OCI-LY7 (cell line): ENCODE data around the gene SEPTIN12. TPM values are rescaled to one million over a fixed set of nuclear protein-coding genes. Genes with fewer than 3 reads are reported as not detected.

ENCODE experiments used
- BruUV-seq: library from RNA; stranded (reverse); fragments of 400-500 nt; replicated peaks from 2 replicates; lab custom pipeline; 2021; lab: Mats Ljungman, UMichigan
- CTCF ChIA-PET: fragments of 300-600 bp; sonication (Branson Sonifier 250); formaldehyde crosslinking; loops from one replicate; lab custom pipeline; 2022; ENCODE audit warnings: antibody characterized with exemption; ENCODE audit not compliant: unreplicated experiment; lab: Charles Lee
- POLR2A ChIA-PET: fragments of 300-600 bp; sonication (Branson Sonifier 250); formaldehyde crosslinking; loops from one replicate; lab custom pipeline; 2022; ENCODE audit warnings: antibody characterized with exemption; lab: Charles Lee
- DNase-seq: peaks from one replicate; pipeline ENCODE4 v3.0.0-alpha.2; 2015; ENCODE audit warnings: low spot score
- H2AFZ ChIP-seq: fragments of 200-600 bp; sonication (generic), shearing (Covaris generic); 2 replicates; pipeline ENCODE4 v1.6.1; 2014; ENCODE audit warnings: mild to moderate bottlenecking, antibody characterized with exemption, low read length, moderate library complexity
- H3K27ac ChIP-seq: fragments of 200-600 bp; sonication (generic); 2 replicates; pipeline ENCODE4 v1.5.1; 2014; ENCODE audit warnings: mixed run types, low read depth, mild to moderate bottlenecking, moderate library complexity, low read length, inconsistent platforms; ENCODE audit not compliant: poor library complexity, severe bottlenecking
- H3K36me3 ChIP-seq: fragments of 200-600 bp; sonication (generic); 2 replicates; pipeline ENCODE4 v1.6.1; 2014; ENCODE audit warnings: mild to moderate bottlenecking, antibody characterized with exemption, low read length, moderate library complexity, mixed read lengths; ENCODE audit not compliant: insufficient read depth
- H3K4me1 ChIP-seq: fragments of 200-600 bp; sonication (generic); 2 replicates; pipeline ENCODE4 v1.5.1; 2014; ENCODE audit warnings: mild to moderate bottlenecking, low read length; ENCODE audit not compliant: insufficient read depth, poor library complexity, severe bottlenecking
- H3K4me2 ChIP-seq: fragments of 200-600 bp; sonication (generic); 2 replicates; pipeline ENCODE4 v1.6.1; 2014; ENCODE audit warnings: mild to moderate bottlenecking, low read length
- H3K4me3 ChIP-seq: fragments of 200-600 bp; sonication (generic); 2 replicates; pipeline ENCODE4 v1.5.1; 2014; ENCODE audit warnings: mild to moderate bottlenecking, low read depth, low read length; ENCODE audit not compliant: poor library complexity, severe bottlenecking
- H3K79me2 ChIP-seq: fragments of 200-600 bp; sonication (generic); 2 replicates; pipeline ENCODE4 v1.6.1; 2016; ENCODE audit warnings: low read depth, mild to moderate bottlenecking, low read length, moderate library complexity, mixed read lengths; ENCODE audit not compliant: insufficient read depth
- H3K9me2 ChIP-seq: fragments of 200-600 bp; sonication (generic); 2 replicates; pipeline ENCODE4 v1.6.1; 2016; ENCODE audit warnings: mild to moderate bottlenecking, low read length, mixed read lengths; ENCODE audit not compliant: insufficient read depth
- H3K9me3 ChIP-seq: fragments of 200-600 bp; sonication (generic); 2 replicates; pipeline ENCODE4 v1.6.1; 2014; ENCODE audit warnings: mild to moderate bottlenecking, mixed run types, low read length, mixed read lengths
- H4K20me1 ChIP-seq: fragments of 200-600 bp; sonication (generic); 2 replicates; pipeline ENCODE4 v1.6.1; 2014; ENCODE audit warnings: mild to moderate bottlenecking, antibody characterized with exemption, low read length, moderate library complexity, mixed read lengths; ENCODE audit not compliant: insufficient read depth
- EZH2phosphoT487 ChIP-seq: fragments of 200-600 bp; sonication (generic); IDR thresholded peaks from 2 replicates; pipeline ENCODE4 v1.6.1; 2018; ENCODE audit warnings: low read depth, borderline replicate concordance, mild to moderate bottlenecking, mixed run types, antibody characterized with exemption, low read length, moderate library complexity, mixed read lengths
- intact Hi-C: fragments of 100-400 bp; cut with micrococcal nuclease; formaldehyde crosslinking; loops from one replicate; pipeline ENCODE4 v1.10.0; 2022; ENCODE audit not compliant: unreplicated experiment
- total RNA-seq, 2 experiments: library from RNA; depleted of rRNA in 1 of 2; stranded (reverse); fragments of >200 nt in 1 of 2; shearing (Covaris generic) in 1 of 2; gene quantifications; 2 replicates each; pipeline ENCODE4 v1.2.3, GENCODE V29; 2014 to 2022
- TF ChIP-seq, protein P1 (sequence below): fragments of 200-600 bp; sonication (generic); conservative IDR thresholded peaks from 2 replicates; pipeline ENCODE4 v1.5.1; 2014; ENCODE audit warnings: mild to moderate bottlenecking, antibody characterized with exemption, low read length, moderate library complexity, mixed read lengths

Gene SEPTIN12
- total RNA-seq, 2 experiments from 2014 or later: not detected

DNA sequence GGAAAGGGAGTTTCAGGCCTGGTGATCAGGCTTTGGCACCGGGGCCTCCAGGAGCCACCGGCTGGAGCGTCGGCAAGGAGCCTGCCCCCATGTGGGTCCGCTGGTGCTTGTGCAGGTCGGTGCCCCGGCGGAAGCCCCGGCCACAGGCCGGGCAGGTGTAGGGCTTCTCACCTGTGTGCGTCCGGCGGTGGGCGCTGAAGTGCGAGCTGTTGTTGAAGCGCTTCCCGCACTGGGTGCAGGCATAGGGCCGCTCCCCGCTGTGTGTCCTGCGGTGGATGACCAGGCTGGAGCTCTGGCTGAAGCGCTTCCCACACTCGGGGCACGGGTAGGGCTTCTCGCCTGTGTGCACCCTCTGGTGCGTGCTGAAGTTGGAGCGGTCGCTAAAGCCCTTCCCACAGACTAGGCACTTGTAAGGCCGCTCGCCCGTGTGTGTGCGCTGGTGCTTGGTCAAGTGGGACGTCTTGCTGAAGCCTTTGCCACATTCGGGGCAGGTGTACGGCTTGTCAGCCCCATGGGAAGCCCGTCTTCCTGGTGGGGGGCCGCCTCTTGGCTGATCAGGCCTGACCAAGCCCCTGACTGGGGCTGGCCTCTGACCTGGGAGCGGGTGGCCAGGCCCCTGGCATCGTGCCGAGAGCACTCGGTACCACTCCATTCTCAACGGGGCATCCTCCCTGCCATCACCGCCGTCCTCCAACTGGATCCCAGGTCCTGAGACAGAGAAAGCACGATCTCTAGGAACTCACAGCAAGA is 35.6 kb downstream of the SEPTIN12 start:
- Histone ChIP-seq H3K9me2 (no peaks in the 10 kb centered on the region), H3K27ac (no peak overlapping the region), H3K4me2 (no peak overlapping the region), H3K4me1 (peaks cover 9% of the 10 kb centered on the region), H3K9me3 (no peaks in the 10 kb centered on the region), H2AFZ (no peak overlapping the region), H4K20me1 (no peaks in the 10 kb centered on the region), H3K4me3 (no peak overlapping the region), H3K79me2 (no peaks in the 10 kb centered on the region), H3K36me3 (peaks cover 51% of the 10 kb centered on the region)
- ChIA-PET CTCF (no interaction called here), POLR2A (no interaction called here)
- intact Hi-C loops: no loop called here
- DNase-seq: no peak
- no TSS peak for BruUV-seq
- TF ChIP-seq, protein P1, sequence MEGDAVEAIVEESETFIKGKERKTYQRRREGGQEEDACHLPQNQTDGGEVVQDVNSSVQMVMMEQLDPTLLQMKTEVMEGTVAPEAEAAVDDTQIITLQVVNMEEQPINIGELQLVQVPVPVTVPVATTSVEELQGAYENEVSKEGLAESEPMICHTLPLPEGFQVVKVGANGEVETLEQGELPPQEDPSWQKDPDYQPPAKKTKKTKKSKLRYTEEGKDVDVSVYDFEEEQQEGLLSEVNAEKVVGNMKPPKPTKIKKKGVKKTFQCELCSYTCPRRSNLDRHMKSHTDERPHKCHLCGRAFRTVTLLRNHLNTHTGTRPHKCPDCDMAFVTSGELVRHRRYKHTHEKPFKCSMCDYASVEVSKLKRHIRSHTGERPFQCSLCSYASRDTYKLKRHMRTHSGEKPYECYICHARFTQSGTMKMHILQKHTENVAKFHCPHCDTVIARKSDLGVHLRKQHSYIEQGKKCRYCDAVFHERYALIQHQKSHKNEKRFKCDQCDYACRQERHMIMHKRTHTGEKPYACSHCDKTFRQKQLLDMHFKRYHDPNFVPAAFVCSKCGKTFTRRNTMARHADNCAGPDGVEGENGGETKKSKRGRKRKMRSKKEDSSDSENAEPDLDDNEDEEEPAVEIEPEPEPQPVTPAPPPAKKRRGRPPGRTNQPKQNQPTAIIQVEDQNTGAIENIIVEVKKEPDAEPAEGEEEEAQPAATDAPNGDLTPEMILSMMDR: no peak
- no peak for TF ChIP-seq EZH2phosphoT487

DNA sequence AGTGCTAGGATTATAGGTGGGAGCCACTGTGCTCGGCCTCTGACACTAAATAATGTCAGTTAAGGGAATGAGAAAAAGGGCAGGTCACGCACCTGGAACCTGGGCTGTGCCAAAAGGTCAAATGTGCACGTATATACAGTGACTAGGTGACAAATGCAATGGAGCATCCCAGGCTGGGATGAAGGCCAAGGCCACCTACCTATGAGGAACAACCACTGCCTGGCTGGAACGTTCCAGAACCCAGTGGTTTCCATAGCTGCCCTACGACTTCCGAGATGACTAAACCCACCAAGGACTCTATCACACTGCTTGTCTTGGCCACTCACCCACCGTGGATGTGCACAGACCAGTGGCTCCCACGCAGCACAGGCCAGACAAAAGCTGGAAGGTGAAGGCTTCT is 37.2 kb downstream of the SEPTIN12 start:
- H3K9me3 ChIP-seq: no peaks in the 10 kb centered on the region
- H2AFZ ChIP-seq: no peak overlapping the region
- no peak overlapping the region for H3K4me2 ChIP-seq
- TF ChIP-seq, protein P1: no peak
- no peak for TF ChIP-seq EZH2phosphoT487
- H3K79me2 ChIP-seq: no peaks in the 10 kb centered on the region
- peaks cover 38% of the 10 kb centered on the region for H3K36me3 ChIP-seq
- H4K20me1 ChIP-seq: no peaks in the 10 kb centered on the region
- H3K4me1 ChIP-seq: peaks cover 15% of the 10 kb centered on the region
- BruUV-seq: no TSS peak
- POLR2A ChIA-PET: no interaction called here
- no peaks in the 10 kb centered on the region for H3K9me2 ChIP-seq
- H3K27ac ChIP-seq: no peak overlapping the region
- no peak for DNase-seq
- no peak overlapping the region for H3K4me3 ChIP-seq
- intact Hi-C loops: no loop called here
- CTCF ChIA-PET: no interaction called here

DNA sequence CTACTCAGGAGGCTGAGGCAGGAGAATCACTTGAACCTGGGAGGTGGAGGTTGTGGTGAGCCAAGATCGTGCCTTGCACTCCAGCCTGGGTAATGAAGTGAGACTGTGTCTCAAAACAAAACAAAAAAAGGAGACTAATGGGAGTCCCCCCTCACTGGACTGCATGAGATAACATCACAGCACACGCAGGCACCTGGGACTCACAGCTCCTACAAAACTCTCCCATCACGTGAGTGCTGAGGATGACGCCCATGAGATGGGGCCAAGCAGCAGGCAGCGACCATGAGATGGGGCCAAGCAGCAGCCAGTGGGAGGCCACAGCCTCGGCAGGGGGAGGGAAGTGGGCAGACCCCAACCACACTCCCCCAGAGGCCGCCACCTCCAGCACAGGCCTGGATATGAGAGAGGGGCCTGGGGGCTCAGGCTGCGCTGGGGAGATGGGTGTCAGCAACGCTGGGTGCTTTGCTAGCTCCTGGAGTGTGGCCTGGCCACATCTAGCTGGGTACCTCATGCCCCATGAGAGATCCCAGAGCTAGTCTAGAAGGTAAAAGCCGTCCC is 38.4 kb downstream of the SEPTIN12 start:
- Histone ChIP-seq H3K9me3 (no peaks in the 10 kb centered on the region), H3K9me2 (no peaks in the 10 kb centered on the region), H3K27ac (no peak overlapping the region), H3K79me2 (no peaks in the 10 kb centered on the region), H3K4me3 (no peak overlapping the region), H2AFZ (no peak overlapping the region), H4K20me1 (no peaks in the 10 kb centered on the region), H3K4me1 (peaks cover 15% of the 10 kb centered on the region), H3K36me3 (peaks cover 28% of the 10 kb centered on the region), H3K4me2 (no peak overlapping the region)
- CTCF ChIA-PET: no interaction called here
- POLR2A ChIA-PET: no interaction called here
- DNase-seq: no peak
- TF ChIP-seq, protein P1: no peak
- TF ChIP-seq EZH2phosphoT487: no peak
- no TSS peak for BruUV-seq
- intact Hi-C loops: no loop called here
